NCI-H345 treated with DMSO at 0.1 percent for 48 hours (cell line): ENCODE results near the gene ADH1C.
"Not testable (repeated sequence)": the region's sequence is repeated elsewhere in the genome, so short reads cannot be mapped to it uniquely, and the experiment has no call there.

Experiments
- DNase-seq: peaks from one replicate; lab custom pipeline; 2025; ENCODE audit not compliant: unreplicated experiment; lab: John Stamatoyannopoulos, UW

The ADH1C gene

DNA sequence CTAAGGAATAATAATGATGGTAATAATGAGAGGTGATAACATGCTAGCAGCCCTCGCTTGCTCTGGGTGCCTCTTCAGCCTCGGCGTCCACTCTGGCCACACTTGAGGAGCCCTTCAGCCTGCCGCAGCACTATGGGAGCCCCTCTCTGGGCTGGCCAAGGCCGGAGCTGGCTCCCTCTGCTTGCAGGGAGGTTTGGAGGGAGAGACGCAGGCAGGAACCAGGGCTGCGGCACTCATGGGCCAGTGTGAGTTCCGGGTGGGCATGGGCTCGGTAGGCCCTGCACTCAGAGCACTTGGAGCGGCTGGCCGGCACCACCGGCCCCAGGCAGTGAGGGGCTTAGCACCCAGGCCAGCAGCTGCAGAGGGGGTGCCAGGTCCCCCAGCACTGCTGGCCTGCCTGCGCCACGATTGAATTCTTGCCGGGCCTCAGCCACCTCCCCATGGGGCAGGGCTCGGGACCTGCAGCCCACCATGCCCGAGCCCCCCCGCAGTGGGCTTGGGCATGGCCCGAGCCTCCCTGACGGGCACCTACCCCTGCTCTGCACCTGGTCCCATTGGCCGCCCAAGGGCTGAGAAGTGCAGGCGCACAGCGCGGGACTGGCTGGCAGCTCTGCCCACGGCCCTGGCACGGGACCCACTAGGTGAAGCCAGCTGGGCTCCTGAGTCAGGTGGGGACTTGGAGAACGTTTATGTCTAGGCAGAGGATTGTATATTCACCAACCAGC lies 7.1 kb upstream of the ADH1C start:
- no peak for DNase-seq

DNA sequence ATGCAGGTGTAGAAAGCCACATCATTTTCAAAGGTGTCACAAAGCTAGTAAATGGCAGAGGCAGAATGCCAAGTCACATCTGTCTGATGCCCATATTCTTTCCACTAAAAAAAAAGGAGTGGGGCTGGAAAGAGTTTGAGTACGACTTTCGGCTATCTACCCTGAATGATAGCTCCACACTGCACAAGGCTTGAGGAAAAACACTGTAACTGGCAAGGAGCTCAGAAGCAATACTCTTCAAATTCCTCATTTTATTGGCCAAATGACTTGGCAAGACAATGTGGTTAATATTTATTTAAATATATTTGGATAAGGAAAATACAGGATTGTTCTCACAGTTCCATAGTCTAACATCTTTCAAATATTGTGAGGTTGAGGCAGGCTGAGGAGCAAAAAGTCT lies 5.4 kb upstream of the ADH1C start:
- no peak for DNase-seq

DNA sequence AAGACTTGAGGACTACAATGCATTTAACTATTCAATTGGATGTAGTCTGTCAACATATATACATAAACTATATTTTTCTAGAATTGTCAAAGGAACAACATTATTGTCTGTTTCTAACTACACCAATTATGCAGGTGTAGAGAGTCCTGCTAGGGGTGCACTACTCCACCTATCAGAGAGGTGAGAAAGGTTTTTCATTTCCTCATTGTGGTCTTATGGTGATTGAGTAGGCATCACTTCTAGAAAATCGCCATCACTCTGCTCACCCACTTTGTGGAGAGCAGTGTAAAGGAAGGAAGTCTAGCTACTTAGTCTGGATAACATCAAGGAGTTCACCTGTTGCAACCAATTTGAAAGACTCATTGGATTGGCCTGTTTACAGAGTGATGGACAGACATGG lies 4.4 kb upstream of the ADH1C start:
- DNase-seq, result no peak

DNA sequence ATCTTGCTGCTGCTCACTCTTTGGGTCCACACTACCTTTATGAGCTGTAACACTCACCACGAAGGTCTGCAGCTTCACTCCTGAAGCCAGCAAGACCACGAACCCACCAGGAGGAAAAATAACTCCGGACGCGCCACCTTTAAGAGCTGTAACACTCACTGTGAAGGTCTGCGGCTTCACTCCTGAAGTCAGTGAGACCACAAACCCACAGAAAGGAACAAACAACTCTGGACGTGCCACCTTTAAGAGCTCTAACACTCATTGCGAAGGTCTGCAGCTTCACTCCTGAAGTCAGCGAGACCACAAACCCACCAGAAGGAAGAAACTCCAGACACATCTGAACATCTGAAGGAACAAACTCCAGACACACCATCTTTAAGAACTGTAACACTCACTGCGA lies 3.6 kb upstream of the ADH1C start:
- DNase-seq, result not testable (repeated sequence)

DNA sequence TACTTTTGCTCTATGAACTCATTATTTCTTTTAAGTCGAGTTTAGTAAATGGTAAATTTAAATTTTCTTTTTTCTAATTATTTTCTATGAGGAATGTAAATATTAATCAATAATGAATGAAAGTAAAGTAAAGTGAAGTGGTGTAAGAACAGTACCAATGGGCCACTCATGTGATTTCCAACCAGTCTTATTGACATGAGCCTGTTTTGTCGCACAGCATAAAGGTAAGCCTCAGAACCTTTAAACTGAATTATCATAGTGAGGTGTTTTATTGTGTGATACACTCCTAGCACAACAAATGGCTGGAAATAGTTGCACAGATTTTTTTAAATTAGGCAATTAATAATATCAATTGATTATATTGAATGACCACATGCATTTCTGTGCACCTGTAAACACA lies 1.1 kb downstream of the ADH1C start:
- no peak for DNase-seq

DNA sequence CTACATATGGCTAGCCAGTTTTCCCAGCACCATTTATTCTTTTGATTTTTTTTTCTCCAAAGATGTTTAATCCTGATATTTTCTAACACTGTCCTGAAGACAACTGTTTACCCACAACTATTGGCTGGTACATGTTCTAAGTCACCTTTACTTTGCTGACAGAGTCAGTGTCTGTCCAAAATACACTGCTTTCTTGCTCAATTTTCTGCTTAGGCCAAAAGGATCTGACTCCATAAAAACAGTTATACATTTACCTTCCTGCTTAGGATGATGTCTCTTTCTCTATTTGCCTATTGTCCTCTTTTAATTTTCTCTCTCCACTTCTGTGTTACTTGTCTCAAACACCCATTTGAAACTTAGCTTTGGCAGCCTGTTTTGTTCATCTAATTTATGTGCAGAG lies 3.2 kb downstream of the ADH1C start:
- DNase-seq, result no peak

DNA sequence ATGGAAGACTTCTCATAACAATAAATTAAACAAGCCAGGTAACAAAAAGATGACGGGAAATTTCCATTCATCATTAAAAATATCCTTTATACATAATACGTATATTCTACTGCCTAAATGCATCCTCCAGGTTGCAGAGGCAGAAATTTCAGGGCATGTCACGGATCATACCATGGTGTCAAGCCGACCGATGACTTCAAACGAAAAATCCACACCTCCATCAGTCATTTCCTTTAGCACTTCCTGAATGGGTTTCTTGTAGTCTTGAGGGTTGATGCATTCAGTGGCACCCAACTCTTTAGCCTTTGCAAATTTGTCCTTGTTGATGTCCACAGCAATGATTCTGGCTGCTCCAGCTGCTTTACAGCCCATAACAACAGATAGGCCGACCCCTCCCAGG lies 9.9 kb downstream of the ADH1C start:
- DNase-seq, result not testable (repeated sequence)

DNA sequence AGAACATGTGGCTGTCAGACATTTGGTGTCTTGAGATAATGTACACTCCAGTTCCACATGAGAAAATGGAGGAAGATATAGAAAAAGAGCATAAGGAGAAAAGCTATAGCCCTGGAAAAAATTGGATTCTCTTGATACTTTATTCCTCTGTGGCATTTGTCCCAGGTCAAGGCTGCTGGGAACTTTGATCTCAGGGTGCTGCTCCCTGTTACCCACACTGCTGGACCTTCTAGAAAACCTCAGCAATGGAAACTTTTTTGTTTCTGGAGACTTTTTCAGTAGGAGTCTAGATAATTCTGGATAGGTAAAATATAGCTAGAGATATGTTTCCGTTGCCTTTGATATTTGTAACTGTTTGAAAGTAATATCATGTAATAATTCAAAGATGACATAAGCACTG lies 11.1 kb downstream of the ADH1C start:
- DNase-seq, result no peak

DNA sequence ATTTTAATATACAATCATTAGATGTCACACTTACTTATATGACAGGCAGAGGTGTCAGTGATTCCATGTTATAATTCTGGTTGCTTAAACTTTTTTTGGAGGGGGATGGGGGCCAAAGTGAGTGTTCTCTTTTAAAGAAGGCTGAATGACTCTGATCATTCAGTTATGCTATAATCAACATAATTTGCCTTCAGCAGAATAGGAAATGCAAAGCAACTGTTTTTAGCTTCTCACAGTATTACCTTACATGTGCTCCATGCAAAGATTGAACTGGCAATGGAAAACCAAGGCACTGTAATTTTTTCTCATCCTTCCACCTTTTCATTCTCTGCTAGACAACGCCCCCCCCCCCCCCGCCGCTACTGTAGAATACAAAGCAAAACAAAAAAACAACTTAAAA lies 13.4 kb downstream of the ADH1C start:
- no peak for DNase-seq

DNA sequence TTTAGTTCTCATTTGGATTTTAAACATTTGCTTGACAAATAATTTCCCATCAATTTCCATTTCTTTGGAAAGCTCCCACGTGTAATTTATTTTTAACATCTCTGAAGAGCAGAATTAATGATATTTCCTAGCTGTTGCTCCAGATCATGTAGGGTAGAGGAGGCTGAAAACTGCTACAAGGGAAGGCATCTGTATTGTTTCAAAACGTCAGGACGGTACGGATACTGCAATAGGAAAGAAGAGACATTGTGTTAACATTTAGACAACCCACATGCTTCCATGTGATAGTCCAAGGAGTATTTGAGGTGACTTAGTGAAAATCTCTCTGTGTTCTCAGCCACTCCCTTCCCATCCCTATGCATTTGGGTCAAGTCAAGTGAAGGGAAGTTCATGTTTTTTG lies 16.0 kb downstream of the ADH1C start:
- no peak for DNase-seq

DNA sequence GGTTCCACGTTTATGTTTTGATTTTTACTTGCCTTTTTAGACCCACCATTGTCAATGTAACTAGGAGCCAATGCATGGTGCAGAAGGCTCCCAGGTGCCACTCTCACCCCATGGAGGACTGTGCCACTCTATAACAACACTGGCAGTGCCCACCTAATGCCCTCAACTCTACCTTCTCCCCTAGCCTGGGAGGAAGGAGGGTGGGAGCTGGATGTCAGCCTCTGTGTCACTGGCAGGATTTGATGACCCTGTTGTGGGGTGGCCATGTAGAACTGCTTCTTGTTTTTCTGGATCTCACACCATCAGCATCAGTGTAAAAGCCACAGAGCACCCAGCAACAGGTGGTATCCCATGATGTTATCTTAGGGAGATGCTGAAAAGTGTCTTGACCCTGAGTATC lies 17.7 kb downstream of the ADH1C start:
- no peak for DNase-seq

DNA sequence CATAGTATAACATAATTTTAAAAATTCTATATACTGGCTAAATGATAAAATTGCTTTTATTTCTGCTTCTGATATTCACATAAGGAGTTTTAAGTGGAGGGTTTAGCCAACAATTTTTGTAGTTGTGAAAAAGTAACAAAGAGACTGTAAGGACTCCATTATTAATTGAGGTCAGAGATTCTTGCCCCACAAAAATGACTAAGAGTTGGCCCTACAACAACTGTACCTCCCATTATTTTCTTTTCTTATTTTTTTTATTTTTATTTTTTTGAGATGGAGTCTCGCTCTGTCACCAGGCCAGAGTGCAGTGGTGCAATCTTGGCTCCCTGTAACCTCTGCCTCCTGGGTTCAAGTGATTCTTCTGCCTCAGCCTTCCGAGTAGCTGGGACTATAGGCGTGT lies 21.9 kb downstream of the ADH1C start:
- DNase-seq, result no peak

DNA sequence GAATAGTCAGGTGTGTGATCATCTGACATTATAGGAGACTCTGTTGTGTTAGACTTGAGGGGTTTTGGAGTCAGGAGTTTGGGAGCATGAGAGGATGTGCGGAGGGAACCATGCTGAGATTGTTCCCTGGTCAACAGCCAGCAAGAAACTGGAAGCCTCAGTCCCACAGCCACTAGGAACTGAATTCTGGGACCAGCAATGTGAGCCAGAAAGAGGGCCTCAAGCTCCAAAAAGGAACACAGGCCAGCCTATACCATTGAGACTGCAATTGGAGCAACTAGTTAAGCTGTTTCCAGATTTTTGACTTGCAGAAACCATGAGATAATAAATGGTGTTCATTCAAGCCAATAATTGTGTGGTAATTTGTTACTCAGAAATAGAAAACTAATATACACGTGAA lies 22.7 kb downstream of the ADH1C start:
- no peak for DNase-seq

DNA sequence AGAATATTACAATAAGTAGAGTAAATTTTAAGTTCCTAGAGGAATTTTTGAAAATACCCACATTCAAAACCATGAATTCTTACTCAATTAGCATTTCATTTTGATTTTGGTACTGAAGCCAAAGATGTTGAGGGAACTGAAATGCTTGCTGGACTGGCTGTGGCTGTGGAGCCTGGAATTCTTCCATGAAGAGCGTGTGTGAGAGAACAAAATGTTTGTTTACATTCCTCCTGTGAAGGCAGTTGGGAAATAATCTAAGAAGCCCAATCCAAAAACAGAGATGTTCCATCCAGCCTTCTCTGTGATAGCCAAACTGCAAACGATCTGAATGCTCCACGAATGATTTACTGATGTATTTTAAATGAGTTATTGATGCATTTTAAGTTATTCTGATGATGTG lies 27.6 kb downstream of the ADH1C start:
- DNase-seq, result no peak

DNA sequence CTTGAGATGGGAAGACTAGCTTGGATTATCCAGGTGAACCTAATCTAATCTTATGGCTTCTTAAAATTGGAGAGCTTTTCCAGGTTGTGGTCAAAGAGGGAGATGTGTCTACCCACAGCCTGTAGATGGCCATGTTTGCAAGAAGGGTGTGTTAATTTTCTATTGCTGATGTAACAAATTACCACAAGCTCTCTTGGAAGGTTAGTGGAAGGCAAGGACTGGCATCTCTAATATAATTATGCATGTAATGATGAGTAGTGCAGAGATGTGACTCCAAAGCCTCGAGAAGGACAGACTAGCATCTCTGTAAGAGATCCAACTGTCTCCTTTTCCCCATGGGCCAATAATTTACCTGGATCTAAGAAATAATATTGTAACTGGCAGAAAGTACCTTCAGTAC lies 28.2 kb downstream of the ADH1C start:
- DNase-seq, result no peak

DNA sequence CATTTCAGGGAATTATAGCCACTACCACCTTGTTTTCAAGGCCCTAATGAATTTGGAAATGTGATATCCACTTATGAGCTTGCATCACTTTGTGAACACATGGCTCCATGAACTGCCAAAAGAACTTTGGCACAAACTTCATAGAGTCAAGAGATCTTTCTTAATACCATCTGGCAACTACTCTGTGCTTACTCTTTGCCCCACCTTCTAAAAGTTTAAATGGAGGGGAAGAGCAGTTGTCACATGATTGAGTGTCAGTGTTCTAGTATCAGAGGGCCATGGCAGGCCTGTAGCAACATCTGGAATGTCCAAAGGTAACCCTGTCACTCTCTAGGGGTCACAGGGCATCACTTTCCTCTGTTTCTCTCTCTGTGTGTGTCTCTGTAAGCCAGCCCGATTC lies 28.8 kb downstream of the ADH1C start:
- DNase-seq, result no peak

DNA sequence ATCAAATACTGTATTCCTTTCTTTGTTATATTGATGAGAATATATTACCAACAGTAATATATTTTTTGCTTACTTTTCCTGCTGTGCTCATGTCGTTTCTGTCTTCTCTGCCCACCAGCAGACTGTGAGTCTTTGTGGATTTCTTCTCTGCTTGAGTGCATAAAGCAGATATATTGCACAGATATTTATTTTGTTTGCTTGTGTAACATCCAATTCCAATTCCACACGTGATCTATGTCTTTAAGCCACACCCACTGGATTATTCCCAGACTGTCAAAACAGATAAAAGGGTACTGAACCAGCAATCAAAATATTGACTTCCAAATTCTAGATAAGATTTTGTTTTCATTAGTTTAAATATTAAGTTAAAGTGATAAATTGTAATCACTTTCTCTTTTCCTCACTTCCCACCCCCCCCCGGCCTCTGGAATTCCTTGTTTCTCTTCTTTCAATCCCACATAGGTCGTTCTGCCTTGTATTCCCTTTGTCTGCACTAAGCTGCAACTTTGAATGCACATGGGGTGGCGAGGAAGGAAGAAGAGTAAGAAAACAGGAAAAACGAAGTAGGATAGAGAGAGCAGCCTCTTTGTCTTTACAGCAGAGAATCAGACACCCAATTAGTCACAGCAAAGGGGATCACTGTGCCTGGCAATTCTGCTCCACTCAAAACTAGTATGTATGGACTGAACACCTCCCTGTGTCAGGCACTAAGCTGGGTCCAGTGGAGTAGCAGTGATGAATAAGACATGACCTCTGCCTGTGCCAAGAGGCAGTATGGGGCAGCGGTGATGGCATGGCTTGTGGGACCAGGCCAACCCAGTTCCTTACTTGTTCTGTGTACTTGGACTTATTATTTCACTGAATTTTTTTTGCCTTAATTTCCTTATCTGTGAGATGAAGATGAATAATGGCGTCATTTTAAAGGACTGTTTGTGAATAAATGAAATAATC lies 31.0 kb downstream of the ADH1C start, which contains the start of gene ADH1B:
ADH1B (minus strand) TSS at position 161 of the 951 bp plus-strand sequence; CDS start at position 91, 70 bp downstream.
- no peak for DNase-seq

DNA sequence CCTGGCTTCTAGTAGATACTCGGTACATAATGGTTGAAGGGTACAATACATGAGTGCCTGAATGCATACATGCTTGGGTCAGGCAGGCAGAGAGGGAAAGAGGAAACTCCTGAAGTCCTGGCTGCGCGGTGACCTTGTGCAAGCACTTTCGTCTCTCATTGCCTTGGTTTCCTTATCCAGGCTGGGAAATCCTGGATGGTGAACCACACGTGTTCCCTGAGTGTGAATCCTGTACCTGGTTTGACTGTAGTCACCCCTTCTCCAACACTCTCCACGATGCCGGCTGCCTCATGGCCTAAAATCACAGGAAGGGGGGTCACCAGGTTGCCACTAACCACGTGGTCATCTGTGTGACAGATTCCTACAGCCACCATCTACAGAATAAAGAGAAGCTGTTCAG lies 34.7 kb downstream of the ADH1C start:
- not testable (repeated sequence) for DNase-seq

DNA sequence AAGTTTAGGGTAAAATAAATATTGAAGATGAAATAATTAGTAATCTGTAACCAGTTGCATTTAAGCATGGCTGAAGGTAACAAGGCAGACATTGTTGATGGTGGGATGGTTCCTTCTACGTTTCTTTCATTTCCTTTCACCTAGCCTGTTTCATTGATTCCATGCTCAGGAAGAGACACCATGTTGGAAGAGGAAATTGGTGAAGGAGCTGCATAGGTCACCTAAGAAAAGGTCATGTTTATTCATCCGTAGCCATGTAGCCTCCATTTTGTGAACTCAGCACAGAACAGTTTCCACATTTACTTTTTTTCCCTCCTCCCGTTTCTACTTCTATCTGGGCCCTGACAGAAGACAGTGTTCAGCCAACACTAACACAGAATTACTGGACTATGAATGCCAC lies 35.2 kb downstream of the ADH1C start:
- DNase-seq, result no peak

DNA sequence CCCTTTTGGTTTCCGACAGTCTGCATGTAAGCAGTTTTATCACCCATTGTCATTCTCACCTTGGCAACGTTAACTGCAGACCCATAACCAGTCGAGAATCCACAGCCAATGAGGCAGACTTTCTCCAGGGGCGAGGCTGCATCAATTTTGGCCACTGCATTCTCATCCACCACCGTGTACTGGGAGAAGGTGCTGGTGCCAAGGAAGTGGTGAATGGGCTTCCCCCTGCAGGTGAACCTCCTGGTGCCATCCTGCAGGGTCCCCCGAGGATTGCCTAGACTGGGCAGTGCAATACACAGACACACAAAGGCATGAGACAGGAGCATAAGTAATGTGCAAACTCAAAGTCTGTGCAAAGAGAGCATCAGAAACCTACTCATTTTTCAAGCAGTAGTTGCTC lies 36.7 kb downstream of the ADH1C start:
- DNase-seq, result no peak

DNA sequence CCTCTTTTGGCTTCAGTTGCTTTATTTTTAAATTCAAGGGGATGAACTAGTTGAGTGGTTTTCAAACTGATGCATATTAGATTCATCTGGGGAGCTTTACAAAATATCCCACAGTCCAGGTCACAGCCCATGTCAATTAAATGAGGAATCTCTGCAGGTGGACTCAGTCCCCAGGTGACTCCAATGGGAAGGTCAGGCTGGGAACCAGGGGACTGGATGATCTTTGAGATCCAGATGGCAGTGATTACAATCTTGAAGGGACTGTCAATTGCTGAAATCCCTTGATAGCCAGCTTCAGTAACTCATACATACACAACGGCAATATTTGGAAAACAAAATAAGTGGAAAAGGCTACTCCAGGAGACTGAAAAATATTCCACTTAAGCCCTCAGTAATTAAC lies 38.3 kb downstream of the ADH1C start:
- DNase-seq, result no peak

DNA sequence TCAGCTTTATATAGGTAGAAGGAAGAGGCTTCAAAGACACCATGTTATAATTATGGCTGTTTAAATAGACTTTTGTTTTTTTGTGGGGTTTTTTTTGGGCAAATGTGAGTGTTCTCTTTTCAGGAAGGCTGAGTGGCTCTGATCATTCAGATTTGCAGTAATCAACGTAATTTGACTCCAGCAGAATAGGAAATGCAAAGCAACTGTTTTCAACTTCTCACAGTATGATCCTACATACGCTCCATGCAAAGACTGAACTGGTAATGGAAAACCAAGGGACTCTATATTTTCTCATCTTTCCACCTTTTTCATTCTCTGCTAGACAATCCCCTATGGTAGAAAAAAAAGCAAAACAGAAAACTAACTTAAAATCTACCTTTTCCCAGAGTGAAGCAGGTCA lies 42.2 kb downstream of the ADH1C start:
- DNase-seq, result no peak
